ENCODE measurements around the gene NOS1AP.
"Not testable (repeated sequence)": the region's sequence is repeated elsewhere in the genome, so short reads cannot be mapped to it uniquely, and the experiment has no call there.

NOS1AP gene

DNA sequence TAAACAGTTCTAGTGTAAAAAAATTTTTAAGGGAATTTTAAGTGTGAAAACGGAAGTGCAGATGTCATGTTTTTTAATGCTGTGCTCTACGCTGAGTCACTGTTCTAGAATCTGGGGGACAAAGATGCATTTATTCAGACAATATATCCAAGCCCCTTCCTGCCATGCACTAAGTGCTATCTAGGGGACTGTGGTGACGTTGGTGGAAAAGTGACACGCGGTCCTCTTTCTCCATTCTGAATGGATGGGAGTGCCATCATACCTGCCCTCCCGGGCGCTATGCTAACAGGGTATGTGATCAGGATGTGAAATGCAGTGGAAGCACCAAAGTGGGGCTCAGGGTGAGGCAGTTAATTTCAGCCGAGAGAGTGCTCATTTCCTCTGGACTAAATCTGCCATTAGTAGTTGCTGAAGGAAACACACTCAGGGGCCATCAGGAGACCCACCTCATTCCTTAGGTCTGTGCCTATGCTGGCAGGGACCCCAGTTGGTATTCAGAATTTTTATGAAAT is 318.6 kb downstream of the NOS1AP start:
- DNase-seq: no peak

DNA sequence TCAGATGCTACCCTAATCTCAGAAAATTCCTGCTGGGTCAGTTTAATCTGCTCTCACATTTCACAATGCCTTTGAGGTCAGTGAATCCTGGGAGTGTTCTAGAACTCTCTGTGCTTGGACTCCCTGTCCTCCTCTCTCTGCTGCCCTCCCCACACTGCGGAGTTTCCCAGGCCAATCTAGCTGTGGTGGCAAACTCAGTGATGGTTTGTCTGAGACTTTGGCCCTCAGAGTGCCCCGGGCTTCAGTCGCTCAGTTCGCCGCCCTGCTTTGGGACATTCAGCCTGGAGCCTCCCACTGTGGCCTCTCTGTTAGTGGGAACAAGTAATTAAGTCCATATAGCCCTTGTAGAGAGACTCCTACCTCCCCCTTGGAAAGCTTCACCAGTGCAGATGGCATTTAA is 319.1 kb downstream of the NOS1AP start:
- no peak for DNase-seq

- no peak for DNase-seq
Measured at GRCh38 chr1:162389021-162389818, 319.7 kb downstream of the NOS1AP start.

- peak in 1 of 14 donors; percentile 39 for DNase-seq
Measured at GRCh38 chr1:162389971-162390370, 320.5 kb downstream of the NOS1AP start.

- DNase-seq: no peak
Measured at GRCh38 chr1:162390396-162391185, 321.1 kb downstream of the NOS1AP start.

- DNase-seq: peak in 1 of 14 donors; percentile 9
Measured at GRCh38 chr1:162391790-162392563, 322.5 kb downstream of the NOS1AP start.

- no peak for DNase-seq
Measured at GRCh38 chr1:162396201-162396906, 326.9 kb downstream of the NOS1AP start.

DNA sequence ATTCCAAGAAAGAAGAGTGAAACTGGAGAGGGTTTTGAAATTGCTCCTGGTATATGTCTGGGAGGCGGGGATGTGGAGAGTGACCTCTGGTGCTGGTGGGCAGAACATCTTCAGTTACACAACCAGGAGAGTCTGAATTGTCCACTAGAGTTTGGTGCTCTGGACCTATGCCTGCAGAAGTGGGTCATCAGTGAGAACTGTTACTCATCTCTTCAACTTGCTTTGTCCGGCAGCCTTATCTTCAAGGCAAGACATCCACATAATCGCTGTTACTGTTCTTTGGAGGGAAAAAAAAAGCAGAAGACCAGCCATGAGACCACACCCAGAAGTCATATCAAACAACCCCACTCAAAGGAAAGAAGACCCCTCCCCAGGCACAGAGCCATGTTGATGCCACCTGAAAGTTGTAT is 327.6 kb downstream of the NOS1AP start:
- DNase-seq: no peak

DNA sequence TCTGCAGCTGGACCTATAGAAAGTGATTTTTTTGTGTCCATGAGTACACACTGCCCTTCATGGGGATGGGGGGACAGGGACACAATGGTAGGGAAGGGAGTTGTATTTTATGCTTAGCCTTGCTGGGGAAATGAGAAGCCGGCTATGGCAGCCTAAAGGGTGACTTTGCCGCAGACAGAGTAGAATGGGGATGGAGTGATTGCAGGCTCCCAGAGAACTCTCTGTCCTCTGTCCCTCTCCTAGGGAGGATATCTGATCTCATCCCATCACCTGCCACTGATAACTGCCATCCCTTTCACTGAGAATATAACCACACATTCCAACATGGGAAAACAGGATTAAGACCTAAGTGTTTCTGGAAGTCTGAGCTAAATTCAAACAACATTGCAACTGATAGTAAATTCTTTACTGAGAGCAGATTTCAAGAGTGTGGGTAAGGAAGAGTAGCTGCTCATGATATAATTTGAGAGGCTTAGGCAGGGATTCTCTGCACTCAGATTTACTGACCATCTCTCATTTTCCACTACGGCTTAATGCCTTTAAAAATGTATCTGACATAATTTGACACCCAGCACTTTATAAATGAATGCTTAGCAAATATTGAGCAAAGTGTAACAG is 328.6 kb downstream of the NOS1AP start:
- no peak for DNase-seq

- no peak for DNase-seq
Measured at GRCh38 chr1:162398999-162399580, 329.6 kb downstream of the NOS1AP start.

- no peak for DNase-seq
Measured at GRCh38 chr1:162400790-162401355, 331.4 kb downstream of the NOS1AP start.

GRCh38 chr1:162404550-162405160 is 335.2 kb downstream of the NOS1AP start:
- DNase-seq: no peak

- DNase-seq: no peak
Measured at GRCh38 chr1:162405800-162406199, 336.3 kb downstream of the NOS1AP start.

DNA sequence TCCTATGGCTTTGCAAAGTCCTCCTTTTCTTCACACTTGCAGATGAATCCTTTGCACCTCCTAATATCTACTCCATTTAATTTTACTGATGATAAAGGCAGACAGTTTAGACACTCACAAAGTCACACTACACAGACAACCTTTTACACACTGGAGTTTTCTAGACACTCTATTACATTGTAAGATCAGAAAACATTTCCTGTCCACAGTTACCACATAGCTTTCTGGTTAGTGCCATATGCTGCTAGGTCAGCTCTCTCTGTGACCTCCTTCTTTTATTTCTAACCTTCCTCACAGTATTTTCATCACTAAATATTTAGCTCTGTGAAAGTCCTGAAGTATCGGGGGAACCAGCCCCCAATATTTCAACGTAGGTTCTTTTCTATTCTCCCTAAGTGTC is 337.3 kb downstream of the NOS1AP start:
- DNase-seq: no peak

DNA sequence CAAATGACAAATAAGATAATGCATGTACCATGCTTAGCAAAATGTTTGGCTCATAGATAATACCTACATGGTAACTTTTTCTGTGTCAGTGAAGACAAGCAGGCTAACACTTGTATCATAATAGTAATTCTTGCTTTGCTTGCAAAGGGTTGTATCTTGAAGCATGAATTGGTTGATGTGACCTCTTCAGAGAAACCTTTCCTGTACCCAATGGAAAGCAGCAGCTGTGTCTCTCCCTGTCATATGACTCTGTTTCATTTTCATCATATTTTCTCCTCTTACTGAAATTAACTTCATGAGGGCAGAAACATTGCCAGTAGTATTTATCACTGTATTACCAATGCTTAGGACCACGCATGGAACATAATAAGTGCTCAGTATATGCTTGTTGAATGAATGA is 338.0 kb downstream of the NOS1AP start:
- no peak for DNase-seq

- no peak for DNase-seq
Measured at GRCh38 chr1:162412002-162412401, 342.5 kb downstream of the NOS1AP start, which contains the start of gene SH2D1B. Gene SH2D1B, minus strand, starts transcription at chr1:162412136. Its CDS starts 120 bp downstream, at chr1:162412016.

DNA sequence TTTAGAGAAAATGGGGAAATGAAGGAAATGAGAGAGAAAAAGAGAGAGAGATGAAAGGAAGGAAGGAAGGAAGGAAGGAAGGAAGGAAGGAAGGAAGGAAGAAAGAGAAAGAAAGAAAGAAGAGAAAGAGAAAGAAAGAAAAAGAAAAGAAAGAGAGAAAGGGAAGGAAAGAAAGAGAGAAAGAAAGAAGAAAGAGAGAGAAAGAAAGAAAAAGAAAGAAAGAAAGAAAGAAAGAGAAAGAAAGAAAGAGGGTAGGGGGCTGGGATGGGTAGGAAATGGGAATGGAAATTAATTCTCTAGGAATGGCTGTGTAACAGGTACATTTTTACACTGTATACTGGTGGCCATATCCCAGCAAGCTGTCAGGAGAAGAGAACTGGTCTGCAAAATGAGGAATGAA is 346.7 kb downstream of the NOS1AP start:
- no peak for DNase-seq

DNA sequence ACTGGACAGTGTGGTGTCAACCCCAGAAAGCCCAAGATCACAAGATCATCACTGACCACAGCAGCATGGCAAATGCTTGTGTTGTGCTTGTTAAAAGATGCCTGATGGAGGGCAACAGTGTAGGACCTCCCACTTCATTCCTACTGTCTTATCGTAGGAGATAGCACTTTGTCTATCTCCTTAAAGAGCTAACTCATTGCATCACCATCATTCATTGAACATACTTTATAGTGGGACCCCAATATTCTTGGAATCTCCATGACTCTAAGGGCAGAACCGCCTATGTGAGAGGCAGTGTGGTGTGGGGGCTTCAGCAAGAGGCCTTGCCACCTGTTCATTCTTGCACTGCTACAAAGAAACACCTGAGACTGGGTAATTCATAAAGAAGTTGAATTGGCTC is 347.4 kb downstream of the NOS1AP start:
- DNase-seq: no peak

DNA sequence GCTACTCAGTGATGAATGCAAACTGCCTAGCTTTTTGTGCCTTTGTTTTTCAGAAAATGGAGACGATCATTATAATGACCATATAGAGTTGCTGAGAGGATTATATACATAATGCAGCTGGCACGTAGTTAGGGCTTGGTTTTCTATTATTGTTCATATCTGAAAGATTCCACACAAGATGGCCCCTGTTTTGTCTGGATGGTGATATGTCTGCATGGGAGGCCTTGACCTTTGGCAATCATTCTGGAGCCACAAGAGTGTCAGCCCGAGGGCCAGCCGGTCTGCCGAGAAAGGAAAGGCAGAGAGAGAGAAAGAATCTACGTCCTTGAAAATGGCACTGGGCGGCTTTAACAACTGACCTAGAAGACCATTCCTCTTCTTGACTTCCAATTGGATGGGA is 348.2 kb downstream of the NOS1AP start:
- DNase-seq: no peak

DNA sequence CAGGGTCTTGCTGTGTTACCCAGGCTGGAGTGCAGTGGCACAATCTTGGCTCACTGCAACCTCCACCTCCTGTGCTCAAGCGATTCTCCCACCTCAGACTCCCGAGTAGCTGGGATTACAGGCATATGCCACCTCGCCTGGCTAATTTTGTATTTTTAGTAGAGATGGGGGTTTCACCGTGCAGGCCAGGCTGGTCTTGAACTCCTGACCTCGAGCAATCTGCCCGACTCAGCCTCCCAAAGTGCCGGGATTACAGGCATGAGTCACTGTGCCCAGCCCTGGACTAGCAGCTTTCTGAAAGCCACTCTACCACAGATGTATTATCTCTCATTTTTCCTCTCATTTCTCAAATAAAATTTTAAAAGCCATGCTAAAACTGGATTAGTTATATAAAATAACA is 349.1 kb downstream of the NOS1AP start:
- DNase-seq: not testable (repeated sequence)
